IPS-18c (cell line): ENCODE measurements around the gene PNMT.
A peak's percentile ranks its signal among the peaks of the same experiment; 100 is the strongest.

Source experiments
- H3K4me3 ChIP-seq: 2 replicates; pipeline ENCODE4 v1.7.0; 2013; ENCODE audit warnings: low read depth, mild to moderate bottlenecking, low read length, moderate library complexity; ENCODE audit not compliant: insufficient read depth
- H3K9me3 ChIP-seq: one replicate; pipeline ENCODE4 v1.6.1; 2013; ENCODE audit warnings: mild to moderate bottlenecking, low read length, moderate library complexity; ENCODE audit not compliant: control insufficient read depth, insufficient read depth

The PNMT gene

DNA sequence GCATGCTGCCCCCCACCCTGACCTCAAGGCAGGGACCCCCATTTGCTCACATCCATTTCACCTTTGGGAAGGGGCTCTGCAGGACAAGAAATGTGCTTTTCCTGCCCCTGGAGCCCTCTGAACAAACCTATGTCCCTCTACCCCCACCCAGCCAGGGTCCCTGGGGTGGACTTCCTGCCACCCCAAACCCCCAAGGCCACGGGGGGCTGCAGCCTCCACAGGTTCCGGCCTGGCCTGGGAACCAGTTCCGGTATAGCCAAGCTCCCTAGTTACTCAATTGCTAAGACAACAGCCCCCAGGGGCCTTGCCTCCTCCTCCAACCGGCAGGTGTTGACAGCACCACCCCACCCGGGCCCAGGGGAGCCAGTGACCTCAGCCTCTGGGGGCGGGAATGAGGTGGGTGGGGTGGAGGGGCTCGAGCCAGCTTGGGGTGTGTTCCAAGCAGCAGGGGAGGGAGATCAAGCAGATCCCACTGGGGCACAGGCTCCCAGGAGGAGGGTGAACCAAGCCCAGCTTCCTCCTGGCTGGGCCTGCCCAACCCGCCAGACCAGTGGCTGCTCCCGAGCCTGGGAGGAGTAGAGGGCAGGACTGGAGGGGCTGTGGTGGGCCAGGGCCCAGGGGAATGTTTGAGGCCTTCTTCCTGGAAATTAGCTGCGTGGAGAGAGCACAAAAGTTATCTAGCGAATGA, 6.6 kb downstream of the PNMT start:
- Histone ChIP-seq H3K4me3 (no peak overlapping the region), H3K9me3 (no peaks in the 10 kb centered on the region)

DNA sequence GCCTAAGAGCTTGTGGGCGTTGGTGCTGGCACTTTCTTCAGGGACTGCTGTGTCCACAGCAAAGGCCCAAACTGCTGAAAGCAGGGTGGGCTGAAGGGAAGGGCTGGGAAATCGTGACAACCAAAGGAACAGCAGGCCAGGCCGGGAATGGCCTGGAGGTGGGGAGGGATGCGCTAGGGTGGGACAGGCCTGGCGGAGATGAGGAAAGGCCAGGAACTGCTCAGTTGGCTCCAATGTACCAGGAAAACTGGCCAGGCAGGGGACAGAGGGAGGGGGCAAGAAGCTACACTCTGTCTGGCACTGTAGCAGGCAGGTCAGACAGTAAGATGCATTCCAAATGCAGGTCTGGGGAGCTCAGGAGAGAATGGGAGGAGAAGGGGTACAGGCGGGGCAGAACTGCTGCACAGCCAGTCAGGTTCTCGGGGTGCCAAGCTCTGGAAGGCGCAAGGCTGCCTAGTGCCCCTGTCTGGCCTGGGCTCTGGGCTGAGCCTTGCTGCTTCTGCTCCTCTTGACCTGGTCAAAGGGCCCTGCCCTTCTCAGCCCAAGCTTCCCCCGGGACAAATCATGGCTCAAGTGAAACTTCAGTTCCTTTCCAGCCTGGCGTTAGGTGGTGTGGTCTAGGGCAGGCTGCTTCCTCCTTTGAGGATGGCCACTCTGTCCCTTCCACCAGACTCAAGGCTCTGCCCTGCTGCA, 7.3 kb downstream of the PNMT start:
- H3K4me3 ChIP-seq = no peak overlapping the region
- no peaks in the 10 kb centered on the region for H3K9me3 ChIP-seq

DNA sequence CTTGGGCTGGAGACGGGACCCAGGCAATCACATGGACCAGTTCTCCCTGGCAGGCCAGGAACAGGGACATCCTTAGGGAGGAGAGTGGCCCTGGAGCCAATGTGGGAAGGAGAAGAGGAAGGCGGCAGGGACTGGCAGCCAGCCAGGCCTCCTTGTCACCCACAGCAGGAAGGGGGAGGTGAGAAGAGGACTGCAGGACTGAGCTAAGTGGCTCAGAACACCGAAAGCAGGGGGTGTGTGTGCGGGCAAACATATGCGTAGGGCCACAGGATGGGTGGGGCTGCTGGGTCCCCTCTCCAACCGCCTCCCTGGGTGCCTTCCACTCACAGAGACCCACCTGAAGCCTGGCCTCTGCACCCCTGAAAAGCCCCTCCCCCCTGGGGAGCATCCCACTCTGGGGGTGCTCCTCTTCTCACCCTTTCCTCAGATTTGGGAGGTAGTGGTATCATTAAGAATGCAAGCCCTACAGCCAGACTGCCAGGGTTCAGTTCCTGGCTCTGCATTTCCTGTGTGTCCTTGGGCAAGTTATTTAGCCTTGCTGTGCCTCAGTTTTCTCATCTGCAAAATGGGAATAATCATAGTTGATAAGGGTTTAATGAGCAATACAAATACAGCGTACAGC, 8.1 kb downstream of the PNMT start:
- Histone ChIP-seq H3K4me3 (no peak overlapping the region), H3K9me3 (no peaks in the 10 kb centered on the region)

DNA sequence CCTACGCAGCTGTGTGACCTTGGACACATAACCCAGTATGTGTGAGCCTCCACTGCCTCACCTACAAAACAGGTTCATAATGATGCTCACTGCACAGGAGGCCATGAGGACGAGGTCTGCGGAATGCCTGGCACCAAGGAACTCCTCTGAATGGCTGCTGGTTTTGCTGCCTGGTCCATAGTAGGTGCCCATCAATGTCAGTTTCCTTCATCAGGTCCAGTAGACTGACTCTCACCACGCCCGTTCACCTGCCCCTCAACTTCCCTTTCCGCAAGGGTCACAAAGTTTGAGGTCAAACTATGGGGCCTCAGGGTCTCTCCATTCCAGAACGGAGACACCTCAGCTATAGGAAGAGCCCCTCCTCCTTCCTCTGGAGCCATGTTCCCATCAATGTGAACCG, 8.8 kb downstream of the PNMT start:
- Histone ChIP-seq H3K9me3 (no peaks in the 10 kb centered on the region), H3K4me3 (no peak overlapping the region)

DNA sequence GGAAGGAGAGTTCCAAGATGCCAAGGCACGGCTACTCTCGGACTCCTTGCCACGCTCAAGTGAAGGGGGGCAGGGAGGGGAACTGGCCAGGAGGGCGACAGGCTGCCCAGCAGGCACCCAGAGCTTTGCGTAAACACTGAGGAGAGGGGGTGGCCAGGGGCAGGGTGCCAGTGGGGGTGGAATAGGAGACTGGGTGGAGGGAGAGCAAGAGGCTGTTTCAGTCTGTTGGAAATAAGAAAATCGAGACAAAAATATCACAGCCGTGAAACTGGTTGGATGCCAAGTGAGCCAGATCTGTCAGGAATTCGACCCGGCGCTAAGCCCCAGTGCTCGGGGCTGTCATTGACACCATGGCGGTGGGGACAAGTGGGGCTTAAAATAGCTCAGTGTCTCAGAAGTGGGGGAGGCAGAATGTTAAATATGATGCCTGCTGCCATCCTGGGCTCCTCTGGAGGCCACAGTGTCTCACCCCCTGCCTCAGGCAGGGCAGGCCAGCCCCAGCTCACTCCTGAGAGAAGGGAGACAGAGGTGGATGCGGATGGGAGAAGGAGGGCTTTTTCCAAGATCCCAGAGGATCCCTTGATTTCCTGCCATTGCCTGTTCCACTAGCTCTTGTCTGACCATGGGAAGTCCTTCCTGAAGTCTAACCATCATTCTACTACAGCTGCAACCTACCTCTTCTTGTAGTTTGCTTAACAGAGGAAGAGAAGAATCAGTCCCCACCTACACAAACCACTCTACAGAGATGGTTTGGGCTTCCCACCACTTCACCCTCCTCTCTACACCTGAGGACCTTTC, 9.5 kb downstream of the PNMT start:
- H3K9me3 ChIP-seq = no peaks in the 10 kb centered on the region
- no peak overlapping the region for H3K4me3 ChIP-seq

DNA sequence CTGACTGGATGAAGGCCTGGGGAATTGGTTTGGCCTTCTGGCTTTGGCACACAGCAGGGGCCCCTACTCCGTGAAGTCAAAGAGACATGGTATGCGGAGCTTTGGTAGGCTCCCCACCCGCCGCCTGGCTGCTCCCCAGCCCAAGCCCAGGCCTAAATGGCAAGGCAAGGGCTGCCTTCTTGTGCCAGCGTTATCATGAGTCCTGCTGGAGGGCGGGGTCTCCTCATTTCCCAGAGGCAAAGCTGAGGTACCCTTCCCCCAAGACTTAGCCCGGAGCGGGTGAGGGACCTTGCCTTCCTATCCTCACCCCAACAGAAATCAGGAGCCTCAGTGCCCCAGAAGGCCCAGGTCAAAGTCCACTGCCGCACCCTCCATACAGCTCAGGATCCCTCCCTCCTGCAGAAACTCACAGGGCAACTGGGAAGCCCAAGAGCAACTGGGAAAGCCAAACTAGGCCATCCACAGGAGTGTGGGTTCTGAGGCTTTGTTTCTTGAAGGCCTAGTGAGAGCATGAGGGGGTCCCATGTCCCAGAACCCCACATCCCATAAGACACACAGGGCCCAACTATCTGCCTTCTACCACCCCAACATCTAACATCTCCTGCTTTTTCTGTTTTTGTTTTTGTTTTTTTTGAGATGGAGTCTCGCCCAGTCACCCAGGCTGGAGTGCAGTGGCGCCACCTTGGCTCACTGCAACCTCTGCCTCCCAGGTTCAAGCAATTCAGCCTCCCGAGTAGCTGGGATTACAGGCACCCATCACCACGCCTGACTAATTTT, 10.3 kb downstream of the PNMT start:
- Histone ChIP-seq H3K9me3 (no peaks in the 10 kb centered on the region), H3K4me3 (no peak overlapping the region)

DNA sequence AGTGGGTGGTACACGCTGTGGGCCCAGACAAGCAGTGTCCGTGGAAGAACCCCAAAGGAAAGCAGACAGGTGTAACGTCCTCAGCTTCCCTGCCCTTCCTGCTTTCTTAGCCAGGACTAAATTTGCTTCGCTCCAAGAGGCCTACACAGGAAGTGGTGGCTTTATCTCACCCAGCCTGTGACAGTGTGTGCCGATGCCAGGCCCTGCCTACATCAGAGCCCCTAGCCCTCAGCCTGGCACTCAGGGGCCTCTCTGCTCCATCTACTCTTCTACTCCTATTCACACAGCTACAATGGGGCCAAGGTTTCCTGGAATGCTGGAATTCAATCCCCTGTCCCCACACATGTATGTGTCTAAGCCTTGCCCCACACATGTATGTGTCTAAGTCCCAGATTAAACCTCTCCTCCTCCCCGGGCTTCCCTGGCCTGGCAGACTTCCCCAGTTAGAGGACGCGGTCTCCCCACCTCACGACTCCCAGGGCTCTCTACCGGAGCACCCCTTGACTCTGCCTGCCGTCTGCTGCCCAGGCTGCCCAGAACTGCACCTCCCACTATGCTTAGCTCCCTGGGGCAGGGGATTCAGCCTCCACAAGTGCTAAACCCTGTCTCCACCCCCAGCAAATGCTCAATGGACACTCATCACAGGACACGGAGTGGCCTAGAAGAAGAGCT, 11.4 kb downstream of the PNMT start:
- no peaks in the 10 kb centered on the region for H3K9me3 ChIP-seq

DNA sequence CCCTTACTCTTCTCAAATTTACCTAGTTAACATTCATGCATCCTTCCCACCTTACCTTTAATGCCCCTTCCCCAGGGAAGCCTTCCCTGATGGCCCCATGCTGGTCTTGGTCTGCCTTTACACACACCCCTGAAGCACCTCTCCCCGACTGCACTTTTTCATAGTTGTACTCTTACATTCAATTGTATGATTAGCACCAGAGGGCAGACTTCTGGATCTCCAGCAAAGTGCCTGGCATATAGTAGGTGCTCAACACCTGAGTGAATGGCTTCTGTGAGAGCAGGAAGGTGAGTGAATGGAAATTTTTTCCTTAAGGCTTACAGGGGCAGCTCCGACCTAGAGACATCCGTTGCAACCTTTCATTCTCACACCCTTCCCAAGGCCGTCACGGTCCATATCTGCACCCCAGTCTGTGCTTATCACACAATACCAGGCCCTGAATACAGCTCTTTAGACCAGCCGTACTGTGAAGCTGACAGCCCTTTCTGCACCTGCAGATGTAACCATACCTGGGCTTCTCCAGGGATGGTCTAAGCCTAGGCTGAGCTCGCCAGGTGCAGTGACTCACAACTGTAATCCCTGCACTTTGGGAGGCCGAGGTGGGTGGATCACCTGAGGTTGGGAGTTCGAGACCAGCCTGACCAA, 15.2 kb downstream of the PNMT start:
- H3K4me3 ChIP-seq = no peak overlapping the region
- no peaks in the 10 kb centered on the region for H3K9me3 ChIP-seq

More for the DNA sequence above, 11.4 kb downstream of the PNMT start:
- H3K4me3 ChIP-seq = no peak overlapping the region

DNA sequence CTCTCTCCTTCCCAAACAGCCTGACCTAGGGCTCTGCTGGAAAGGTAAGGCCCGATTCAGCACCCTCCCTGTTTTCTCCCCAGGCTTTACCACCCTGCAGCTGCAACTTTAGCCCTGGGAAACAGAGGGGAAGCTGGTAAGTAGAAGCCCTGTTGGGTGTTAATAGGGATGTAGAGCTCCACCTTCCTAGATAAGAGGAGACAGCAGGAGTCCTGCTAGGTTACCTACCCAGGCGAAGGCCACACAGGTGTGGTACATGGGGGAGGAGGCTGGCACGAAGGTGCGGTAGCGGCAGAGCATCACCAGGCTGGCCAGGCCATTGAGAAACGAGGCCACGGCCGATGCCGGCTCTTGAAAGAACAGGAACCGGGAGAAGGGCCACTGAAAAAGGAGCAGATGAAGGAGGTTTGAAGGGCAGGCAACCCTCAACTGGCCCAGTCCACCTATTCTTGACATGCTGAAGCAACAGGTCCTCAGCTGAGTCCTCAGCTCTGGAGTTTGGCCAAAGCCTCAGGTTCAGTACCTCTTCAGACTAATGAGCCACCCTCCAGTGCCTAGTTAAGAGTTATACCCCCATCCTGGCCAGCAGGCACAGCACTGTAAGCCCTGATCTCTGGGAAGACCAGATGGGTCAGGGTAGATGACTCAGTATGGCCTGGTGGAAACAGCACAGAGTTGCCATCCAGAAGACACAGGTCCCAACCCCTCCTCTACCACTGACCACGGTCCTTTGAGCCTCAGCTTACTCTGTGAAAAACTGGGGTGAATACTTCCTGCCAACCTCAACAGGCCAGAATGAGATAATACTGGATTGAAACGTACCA, 16.3 kb downstream of the PNMT start:
- no peak overlapping the region for H3K4me3 ChIP-seq
- H3K9me3 ChIP-seq = no peaks in the 10 kb centered on the region

DNA sequence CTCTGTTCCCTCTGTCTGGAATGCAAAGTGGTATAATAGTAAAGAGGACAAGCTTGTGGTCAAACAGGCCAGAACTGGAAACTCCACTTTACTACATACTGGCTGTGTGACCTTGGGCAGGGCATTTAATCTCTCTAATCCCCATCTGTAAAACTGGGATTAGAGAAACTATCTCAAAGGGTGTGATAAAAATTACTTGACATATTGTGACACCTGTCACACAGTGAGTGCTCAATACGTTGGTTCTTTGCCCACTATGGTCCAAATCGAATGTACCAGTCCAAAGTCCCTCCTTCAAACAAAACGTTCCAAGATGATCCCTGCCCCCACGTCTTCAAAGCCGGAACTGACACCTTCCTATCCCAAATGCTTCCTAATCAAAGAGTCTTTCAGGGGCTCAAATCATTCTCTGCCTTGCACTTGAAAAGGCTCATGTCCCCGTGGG, 18.9 kb downstream of the PNMT start:
- peak overlapping the region; percentile 95 for H3K4me3 ChIP-seq

GRCh38 chr17:39687546-39688474, 19.6 kb downstream of the PNMT start, which contains the start of gene PGAP3:
PGAP3 (minus strand) TSS chr17:39688057; CDS start chr17:39688014, 43 bp downstream.
- Histone ChIP-seq H3K4me3 (peak within 1 kb of the TSS; percentile 95), H3K9me3 (no peaks in the 10 kb centered on the region)

More for the DNA sequence above, 18.9 kb downstream of the PNMT start:
- H3K9me3 ChIP-seq = no peaks in the 10 kb centered on the region

DNA sequence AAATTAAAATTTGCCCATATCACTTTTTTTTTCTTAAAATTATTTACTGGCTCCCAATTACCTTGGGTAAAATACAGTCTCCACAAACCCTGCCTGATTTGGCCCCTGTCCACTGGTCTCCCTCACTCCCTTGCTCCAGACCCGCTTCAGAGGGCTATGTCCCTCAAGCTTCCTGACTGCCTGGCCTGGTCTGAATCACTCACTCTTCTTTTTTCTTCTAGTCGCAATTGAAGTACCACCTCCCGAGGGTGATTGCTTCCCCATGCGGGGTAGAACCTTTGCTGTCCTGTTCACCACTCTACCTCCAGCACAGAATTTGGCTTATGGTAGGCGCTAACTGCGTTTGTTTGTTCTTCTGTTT, 20.2 kb downstream of the PNMT start:
- Histone ChIP-seq H3K9me3 (no peaks in the 10 kb centered on the region), H3K4me3 (peak overlapping the region; percentile 95)

- no peaks in the 10 kb centered on the region for H3K9me3 ChIP-seq
- H3K4me3 ChIP-seq = peak overlapping the region; percentile 95; the same call in 1 of the 2 replicates
Observed at GRCh38 chr17:39688945-39689344, 20.7 kb downstream of the PNMT start.

- H3K4me3 ChIP-seq = no peak overlapping the region
- H3K9me3 ChIP-seq = no peaks in the 10 kb centered on the region
Observed at GRCh38 chr17:39694593-39694992, 26.3 kb downstream of the PNMT start.
